HG02943 (cell line): ENCODE results near the gene PTPN14.

Experiments used
- ATAC-seq: cut with Tn5 transposase; IDR thresholded peaks from one replicate; pipeline ENCODE4 v1.9.1; 2021; ENCODE audit warnings: mild to moderate bottlenecking, low read depth, moderate library complexity; ENCODE audit not compliant: unreplicated experiment

The PTPN14 gene

DNA sequence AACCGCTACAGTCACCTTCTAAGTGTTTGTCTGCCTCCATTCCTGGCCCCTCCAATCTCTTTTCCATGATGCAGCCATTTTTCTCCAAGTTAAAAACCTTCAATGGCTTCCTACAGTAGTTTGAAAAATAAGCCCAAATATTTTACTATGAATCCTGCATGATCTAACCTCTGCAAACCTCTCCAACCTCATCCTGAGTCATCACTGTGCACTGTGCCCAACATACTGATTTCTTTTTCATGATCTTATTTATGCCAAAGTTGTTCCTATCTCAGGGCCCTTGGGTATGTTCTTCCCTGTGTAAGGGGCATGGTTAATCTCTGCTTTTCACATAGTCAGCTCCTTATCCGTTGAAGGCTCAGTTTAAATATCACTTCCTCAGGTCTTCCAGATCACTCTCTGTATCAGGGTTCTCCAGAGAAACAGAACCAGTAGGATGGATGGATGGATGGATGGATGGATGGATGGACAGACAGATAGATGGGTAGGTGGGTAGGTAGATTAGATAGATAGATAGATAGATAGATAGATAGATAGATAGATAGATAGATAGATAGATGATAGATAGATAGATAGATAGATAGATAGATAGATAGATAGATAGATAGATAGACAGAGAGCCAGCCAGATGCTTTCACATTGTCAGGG is 18.1 kb upstream of the PTPN14 start:
- no peak for ATAC-seq

DNA sequence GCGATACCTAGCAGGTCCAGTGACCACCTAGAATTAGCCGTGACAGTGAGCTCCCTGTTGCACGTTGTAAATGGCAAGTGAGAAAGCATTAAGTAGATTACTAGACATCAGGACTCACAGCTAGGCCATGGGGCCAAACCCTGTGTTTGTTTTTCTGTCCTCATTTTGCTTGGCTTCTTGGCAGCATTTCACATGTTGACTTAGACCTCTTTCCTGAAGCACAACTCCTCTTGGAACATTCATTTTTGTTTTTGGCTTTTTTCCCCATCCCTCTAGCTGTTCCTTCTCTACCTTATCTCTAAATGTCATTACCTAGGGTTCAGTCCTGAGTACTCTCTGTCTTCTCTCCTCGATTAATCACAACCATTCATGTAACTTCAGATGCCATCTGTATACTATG is 16.9 kb upstream of the PTPN14 start:
- ATAC-seq: no peak

DNA sequence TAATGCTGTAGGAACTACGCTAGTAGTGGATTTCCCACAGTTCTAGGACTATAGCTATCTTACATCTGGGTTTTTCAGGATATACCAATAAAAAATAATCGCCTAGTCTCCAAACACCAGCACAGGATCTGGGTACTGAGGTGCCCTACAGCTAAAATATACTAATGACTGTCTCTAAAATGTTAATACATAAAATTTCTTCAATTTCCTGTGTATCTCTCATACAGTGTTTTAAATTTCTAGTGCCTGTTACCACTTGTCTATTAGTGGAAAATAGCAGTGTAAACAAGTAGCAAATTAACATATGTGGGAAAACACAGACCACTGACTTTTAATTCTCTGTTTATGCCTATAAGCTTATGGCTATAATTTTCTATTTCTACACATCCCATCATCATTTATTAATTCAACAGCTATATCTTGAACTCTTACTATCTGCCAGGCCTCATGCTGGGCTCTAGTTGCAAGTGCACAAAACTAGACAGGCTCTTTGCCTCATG is 16.1 kb upstream of the PTPN14 start:
- ATAC-seq: no peak

DNA sequence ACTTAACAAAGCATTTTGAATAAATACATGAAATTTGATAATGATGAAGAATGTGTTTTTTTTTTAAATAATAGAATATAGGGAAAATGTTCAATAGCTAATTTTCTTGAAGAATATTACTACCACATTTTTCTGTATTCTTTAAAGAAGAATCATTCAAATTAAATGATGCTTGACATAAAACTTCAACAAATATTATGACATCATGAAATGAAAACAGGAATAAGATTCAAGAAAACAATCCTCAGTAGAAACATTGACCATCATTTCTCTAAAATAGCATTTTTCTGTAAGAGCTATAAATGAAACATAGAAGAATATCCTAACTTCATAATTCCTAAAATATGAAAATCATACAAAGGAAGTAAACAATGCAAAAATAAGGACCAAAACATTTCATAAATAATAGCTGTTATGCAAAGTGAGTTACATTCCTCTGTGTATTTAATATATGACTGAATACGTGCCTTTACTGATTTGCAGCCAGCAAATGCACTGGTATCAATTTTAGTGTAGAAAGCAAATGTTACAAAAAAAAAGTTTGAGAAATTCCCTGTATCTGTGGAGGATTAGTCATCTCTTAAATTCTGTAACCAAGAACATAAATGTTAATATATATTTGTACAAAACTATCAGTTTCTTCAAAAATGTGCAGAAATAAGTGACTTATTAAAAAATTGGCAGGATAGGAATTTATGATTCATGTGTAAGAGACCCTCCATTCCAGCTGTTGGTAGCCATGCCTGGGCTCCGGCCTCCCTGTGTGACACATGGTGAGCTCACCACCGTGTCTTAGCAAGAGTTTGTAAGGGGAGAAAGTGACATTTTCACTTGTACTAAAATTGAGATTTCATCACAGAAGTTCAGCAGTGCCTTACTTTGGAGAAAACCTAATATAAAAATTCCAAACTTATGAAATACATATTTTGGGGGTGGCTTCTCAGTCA is 15.0 kb upstream of the PTPN14 start:
- ATAC-seq: no peak

DNA sequence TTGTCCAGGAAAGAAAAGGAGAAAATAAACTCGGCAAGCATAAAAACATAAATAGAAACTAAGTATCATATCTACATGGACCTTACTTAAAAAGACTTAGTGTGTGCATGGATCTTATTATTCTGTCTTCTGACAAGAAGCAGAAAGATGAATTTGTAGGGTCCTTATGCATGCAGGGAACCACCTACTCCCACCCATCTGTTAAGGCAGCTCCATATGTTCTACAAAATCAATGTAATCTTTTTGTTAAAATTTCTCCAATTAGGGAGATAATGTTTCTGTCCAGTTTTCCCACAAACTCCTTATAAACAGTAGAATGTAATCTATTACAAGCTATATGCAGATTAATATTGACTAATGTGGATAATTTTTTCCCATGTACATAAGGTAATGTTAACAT is 13.9 kb upstream of the PTPN14 start:
- no peak for ATAC-seq

DNA sequence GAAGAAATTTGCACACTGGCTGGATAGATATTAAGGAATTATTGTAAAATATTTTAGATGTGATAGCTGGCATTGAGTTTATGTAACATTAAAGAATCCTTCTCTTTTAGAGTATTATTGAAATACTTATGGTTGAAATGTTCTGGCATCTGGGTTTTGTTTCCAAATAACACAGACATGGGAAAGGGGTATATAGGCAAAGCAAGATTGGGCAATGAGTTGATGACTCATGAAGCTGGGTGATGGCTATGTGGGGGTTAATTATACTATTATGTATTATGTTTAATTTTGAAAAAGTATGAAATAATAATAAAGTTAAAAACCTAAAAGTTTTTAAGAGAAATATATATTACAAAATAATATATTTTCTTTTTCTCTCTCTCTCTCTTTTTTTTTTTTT is 12.5 kb upstream of the PTPN14 start:
- ATAC-seq: no peak

DNA sequence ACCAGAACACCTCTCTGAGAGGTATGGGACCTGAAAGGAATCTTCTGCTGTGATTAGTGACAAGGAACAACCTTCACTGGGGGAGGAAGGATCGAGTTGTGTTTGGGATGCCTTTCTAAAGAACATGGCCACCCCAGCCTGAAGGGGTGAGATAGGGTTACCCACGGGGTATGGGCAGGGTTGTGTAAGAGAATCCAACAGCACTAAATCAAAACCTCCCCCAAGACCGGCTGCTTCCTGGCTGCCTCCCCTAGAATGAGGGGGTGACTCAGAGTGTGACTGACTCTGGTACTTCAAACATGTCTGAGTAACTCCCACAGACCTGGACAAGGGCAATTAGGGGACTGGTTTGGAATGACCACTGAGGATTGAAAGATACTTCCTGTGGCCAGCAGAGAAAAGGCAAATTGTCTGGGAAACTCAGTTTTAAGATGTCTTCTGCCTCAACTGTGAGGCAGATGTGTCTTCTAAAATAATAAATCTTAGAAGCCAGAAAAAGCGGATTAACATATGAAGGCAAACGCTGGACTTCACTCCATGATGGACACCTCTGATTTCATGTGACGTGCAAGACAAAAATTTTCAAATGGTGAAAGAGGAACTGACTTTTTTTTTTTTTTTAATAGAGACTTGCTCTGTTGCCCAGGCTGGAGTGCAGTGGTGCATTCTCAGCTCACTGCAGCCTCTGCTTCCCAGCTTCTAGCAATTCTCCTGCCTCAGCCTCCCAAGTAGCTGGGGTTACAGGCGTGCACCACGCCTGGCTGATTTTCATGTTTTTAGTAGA is 6.7 kb upstream of the PTPN14 start:
- ATAC-seq: no peak

DNA sequence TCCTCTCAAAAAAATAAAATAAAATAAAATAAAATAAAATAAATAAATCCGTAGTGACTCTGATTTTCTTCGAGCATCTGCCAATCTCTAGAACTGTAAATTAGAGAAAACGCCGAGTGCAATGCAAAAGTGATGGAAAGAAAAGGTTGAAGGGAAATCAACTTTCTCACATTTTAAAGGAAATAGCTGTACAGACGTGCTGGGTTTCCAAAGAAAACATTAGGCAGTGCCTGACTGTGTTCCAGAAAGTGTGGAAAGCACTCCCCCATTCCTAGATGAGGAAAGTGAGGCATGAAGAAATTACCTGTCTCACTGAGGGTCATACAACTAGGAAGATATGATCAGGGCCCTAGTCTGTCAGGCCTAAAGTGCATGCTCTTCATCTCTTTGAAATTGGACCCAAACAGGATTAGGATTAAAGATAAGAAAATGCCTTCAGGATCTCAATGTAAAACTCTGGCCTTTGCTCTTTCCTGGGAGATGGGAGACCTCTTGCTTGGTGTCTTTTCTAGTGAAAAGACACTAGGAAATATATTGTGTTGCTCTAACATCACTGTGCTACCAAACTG is 1.8 kb upstream of the PTPN14 start:
- no peak for ATAC-seq

DNA sequence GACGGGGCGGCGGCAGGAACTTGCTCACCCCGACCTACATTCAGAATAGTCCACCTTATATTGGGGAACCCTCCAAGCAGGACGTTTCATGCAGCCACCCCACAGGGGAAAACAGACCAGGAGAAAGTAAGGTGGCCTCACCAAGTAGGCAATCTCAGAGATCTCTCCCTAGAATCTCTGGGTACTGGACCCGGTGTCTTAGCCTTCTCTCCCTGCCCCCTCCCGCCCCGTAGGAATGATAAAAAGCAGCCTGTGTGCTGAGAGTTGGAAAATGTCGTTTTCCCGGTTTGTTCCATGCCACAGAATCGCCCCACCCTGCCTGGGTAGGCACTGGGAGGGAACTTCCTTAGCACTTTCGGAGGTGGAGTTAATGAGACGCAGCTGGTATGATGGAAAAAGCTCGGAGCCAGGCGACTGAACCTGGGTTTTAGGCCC is 789 bp upstream of the PTPN14 start:
- ATAC-seq: no peak

DNA sequence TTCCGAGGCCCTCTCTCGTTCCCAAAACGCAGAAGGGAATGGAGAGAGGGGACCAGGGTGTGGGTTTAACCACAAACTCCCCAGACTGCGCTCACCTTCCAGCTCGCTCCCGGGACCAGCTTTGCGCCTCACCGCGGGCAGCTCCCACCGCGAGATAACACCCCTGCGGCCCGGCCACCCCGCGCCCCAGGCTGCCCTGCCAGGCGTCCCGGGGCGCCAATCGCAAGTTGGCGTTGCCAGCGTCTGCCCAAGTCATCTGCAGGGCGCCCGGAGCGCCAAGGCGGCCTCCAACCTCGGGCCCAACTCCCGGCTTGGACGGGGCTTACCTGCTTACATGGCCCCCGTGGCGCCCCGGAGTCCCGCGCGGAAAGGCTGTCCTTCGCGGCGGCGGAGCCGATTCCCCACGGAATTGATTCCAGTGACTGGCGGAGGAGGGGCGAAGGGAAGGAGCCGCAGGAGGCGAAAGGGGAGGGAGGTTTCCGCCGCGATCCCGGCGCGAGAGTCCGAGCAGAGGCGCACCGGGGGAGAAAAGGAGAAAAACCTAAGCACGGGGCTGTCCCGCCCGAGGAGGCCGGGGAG is 456 bp downstream of the PTPN14 start:
- ATAC-seq: no peak

DNA sequence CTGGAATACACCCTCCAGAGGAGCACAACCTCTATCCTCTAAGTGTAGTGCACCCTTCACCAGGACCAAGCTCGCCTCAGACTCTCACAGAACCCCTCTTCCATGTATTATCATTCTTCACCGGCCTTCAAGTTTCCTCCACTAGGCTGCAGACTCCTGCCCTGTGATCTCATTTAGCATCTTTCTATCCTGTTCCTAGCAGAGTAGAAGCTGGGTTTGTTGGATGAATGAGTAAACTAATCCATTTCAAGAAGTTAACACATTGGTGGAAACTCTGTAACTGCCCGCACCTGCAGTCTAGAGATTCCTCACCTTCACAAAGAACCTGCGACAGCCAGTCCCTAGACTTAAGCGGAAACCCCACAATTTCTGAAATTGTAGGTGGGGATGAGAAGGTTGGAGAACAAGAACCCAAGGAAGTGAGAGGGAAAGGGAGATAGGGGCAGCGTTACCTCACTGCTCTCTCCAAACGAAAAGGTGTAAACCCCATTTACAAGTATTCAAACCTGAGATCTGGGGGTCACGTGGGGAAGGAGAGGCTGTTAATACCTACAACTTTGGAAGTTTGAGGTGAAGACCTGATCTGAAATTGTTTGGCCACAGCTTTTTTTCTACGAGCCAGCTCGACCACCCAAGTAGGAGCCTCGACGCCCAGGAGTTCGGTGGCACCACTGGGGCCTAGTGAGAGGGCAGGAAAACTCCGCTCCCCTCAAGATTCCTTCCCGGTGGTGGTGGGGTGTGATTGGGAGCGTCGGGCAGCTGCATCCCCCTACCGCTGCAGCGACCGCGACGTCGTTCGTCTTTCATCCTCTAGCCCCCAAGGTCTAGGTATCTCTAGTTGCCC is 1.2 kb downstream of the PTPN14 start:
- no peak for ATAC-seq

DNA sequence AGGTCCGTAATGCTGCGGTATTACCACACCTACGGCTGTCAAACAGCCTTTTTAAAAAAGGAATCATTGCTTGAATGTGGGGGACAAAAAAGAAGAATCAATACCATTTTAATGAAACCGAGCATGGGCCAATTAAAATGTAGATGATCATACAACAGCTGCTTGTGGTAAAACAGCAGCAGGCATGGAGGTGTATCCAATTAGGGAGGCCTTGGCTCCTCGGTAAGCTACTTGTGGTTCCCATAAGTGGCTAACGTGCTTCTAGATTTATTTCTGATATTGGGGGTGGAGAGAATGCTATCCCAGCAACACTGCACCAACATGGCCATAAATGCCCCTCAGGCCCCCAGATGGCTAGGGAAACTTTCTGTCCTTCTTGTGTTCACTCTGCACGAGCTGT is 1.8 kb downstream of the PTPN14 start:
- no peak for ATAC-seq

DNA sequence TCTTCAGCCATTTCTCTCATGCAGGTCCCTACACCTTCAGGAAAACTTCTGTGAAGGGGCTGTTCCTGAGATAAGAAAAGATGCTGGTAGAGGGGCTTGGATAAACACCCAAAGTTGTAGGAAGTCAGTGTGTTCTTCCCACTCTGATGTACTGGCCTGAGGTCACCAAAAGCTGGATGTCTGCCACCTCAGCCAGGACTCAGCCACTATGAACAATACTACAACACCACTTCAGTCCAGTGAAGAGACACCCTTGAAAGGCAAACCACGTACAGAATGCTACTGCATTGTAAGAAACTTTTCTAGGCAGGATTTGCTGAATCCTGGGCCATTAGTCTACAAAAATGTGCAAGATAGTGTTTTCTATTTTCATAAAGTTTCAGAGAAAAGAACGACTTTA is 2.4 kb downstream of the PTPN14 start:
- ATAC-seq: no peak

DNA sequence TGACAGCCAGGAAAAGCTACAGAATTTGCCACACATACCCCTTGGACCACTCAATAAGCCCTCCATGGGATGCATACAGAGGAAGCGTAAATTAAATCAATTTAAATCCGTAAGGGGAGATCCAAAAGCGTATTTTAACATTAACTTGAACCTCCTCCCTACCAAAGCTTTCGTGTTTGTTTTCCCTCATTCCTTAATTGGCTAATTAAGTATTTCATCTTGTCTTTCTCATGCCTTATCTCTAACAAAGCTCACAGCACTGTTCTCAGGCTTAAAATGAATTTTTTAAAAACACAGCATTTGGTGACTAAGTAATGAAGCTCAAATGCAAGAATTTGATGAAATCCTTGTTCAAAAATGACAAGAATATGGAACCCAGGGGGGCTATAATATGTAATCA is 3.1 kb downstream of the PTPN14 start:
- no peak for ATAC-seq

DNA sequence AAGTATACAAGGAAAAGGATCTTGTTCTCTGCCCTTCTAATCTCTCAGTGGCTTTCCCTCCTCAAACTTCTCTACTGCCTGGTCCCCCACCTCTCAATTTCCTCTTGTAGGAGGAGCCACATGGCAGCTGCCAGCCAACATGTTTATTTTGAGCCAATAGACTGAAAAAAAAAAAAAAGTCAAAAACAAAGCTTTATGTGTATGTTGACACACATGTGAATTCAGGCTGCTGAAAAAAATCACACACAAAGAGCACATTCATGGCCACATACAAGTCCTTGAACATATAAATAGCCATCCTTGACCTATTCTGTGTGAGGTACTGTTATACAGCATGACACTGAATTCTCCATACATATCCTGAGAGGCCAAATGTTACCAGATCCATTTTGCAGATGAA is 3.7 kb downstream of the PTPN14 start:
- no peak for ATAC-seq

DNA sequence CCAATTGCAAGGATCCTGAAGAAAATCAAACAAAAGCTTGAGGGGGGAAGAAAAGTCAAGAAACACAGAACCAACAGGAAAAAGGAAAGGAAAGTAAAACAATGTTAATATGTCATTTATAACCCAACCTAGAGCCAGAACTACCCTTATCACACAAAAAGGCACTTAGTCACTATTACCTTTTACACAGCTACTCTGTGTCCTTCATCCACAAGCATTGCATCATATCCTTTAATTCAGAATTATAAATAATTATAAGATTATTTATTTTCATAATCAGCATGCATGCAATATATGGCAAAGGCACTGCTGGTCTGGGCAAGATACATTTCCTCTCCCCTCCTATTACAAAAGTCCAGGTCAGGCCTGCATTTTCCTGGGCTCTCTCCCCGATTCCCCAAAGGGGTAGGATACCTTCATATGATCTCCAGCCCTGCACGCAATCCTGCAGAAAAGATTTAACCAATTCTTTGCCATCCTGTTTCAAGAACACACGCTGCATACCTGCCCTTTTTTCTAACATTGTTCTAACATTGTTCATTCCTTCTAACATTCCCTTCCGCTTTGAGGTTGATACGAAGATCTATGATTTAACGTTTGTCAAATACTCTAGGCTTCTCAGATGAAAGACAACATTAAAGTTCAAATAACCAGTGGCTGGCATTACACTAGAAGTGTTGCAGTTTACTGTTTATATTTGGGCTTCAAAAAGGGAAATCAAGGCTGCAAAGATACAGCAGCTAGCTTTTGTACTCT is 4.3 kb downstream of the PTPN14 start:
- no peak for ATAC-seq

DNA sequence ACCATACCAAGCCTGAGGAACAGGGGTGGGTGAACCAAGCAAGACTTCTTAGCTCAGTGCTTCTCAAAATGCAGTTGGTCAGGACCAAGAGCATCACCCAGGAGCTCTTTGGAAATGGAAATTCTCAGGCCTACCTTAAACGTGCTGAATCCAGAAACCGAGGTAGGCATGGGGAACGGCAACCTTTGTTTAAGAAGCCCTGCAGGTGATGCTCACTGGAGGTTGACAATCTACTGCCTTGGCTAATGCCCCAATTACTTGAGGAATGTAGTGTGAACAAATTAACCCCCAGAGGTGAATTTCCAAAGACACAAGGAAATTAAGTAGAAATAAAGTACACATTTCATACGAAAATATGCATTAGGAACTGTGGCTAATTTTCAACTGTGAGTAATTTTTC is 5.3 kb downstream of the PTPN14 start:
- no peak for ATAC-seq

DNA sequence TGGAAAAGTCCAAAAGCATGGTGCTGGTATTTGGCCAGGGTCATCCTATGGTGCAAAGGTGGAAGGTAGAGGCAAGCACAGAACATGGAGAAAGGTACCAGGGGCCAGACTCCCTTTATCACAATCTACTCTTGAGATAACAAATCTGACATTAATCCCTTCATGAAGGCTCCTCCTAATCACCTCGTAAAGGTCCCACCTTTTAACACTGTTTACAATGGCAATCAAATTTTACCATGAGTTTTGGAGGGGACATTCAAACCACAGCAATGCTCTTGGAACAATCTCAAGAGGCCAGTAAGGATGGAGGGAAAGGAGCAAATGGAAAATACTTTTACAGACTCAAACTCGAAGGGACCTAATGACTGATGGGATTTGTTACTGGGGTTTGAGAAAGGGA is 6.1 kb downstream of the PTPN14 start:
- ATAC-seq: no peak

DNA sequence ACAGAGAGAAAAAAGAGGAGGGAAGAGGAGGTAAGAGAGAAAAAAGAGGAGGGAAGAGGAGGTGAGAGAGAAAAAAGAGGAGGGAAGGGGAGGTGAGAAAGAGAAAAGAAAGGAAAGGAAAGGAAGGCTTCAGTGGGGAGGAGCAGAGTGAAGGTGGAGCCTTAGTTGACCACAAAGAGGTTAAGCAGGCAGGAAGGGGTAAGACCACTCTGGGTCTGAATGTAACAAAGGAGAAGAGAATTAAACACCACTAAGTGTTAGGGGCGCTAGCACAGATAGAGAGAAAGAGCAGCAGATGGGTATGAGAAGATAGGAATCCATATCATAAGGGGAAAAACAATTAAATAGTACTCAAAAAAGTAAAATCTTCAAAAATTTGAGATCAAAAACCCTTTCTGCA is 6.6 kb downstream of the PTPN14 start:
- ATAC-seq: no peak
